ENCODE data around the gene LCTL. TPM values are rescaled to one million over a fixed set of nuclear protein-coding genes. Genes with fewer than 3 reads are reported as not detected.
"Not testable (repeated sequence)": the region's sequence is repeated elsewhere in the genome, so short reads cannot be mapped to it uniquely, and the experiment has no call there.

LCTL gene
- total RNA-seq, 1 experiment from 2014 or later = not detected

- DNase-seq (ENCODE audit: low read depth) = no peak
- in situ Hi-C loops (cut with HindIII; ENCODE audit: low pct_unique_long_range_greater_than_20kb, low sequenced_read_pairs) = no loop called here
Observed at GRCh38 chr15:66593219-66593780, 27.5 kb upstream of the LCTL start.

- DNase-seq (ENCODE audit: low read depth) = no peak
- in situ Hi-C loops (cut with HindIII; ENCODE audit: low pct_unique_long_range_greater_than_20kb, low sequenced_read_pairs) = no loop called here
Observed at GRCh38 chr15:66592505-66593218, 26.9 kb upstream of the LCTL start.

GRCh38 chr15:66591322-66591862, 25.6 kb upstream of the LCTL start:
- DNase-seq (ENCODE audit: low read depth) = no peak
- in situ Hi-C loops (cut with HindIII; ENCODE audit: low pct_unique_long_range_greater_than_20kb, low sequenced_read_pairs) = no loop called here

GRCh38 chr15:66590435-66590834, 24.6 kb upstream of the LCTL start:
- in situ Hi-C loops (cut with HindIII; ENCODE audit: low pct_unique_long_range_greater_than_20kb, low sequenced_read_pairs) = no loop called here
- no peak for DNase-seq (ENCODE audit: low read depth)

GRCh38 chr15:66589429-66589828, 23.6 kb upstream of the LCTL start:
- in situ Hi-C loops (cut with HindIII; ENCODE audit: low pct_unique_long_range_greater_than_20kb, low sequenced_read_pairs); DNase-seq (ENCODE audit: low read depth): not testable (repeated sequence)

GRCh38 chr15:66588971-66589370, 23.2 kb upstream of the LCTL start:
- in situ Hi-C loops (cut with HindIII; ENCODE audit: low pct_unique_long_range_greater_than_20kb, low sequenced_read_pairs) = no loop called here

GRCh38 chr15:66588537-66588936, 22.7 kb upstream of the LCTL start:
- DNase-seq (ENCODE audit: low read depth) = no peak
- in situ Hi-C loops (cut with HindIII; ENCODE audit: low pct_unique_long_range_greater_than_20kb, low sequenced_read_pairs) = no loop called here

More at GRCh38 chr15:66588971-66589370, 23.2 kb upstream of the LCTL start:
- DNase-seq (ENCODE audit: low read depth) = no peak

- in situ Hi-C loops (cut with HindIII; ENCODE audit: low pct_unique_long_range_greater_than_20kb, low sequenced_read_pairs) = no loop called here
- DNase-seq (ENCODE audit: low read depth) = no peak
Observed at GRCh38 chr15:66587749-66588148, 22.0 kb upstream of the LCTL start.

- no peak for DNase-seq (ENCODE audit: low read depth)
- in situ Hi-C loops (cut with HindIII; ENCODE audit: low pct_unique_long_range_greater_than_20kb, low sequenced_read_pairs) = no loop called here
Observed at GRCh38 chr15:66587020-66587419, 21.2 kb upstream of the LCTL start.

GRCh38 chr15:66586155-66586976, 20.6 kb upstream of the LCTL start:
- DNase-seq (ENCODE audit: low read depth) = no peak
- in situ Hi-C loops (cut with HindIII; ENCODE audit: low pct_unique_long_range_greater_than_20kb, low sequenced_read_pairs) = no loop called here

GRCh38 chr15:66581972-66582537, 16.3 kb upstream of the LCTL start:
- no peak for DNase-seq (ENCODE audit: low read depth)
- in situ Hi-C loops (cut with HindIII; ENCODE audit: low pct_unique_long_range_greater_than_20kb, low sequenced_read_pairs) = no loop called here

- in situ Hi-C loops (cut with HindIII; ENCODE audit: low pct_unique_long_range_greater_than_20kb, low sequenced_read_pairs) = no loop called here
- no peak for DNase-seq (ENCODE audit: low read depth)
Observed at GRCh38 chr15:66580643-66581042, 14.8 kb upstream of the LCTL start.

GRCh38 chr15:66578286-66578875, 12.6 kb upstream of the LCTL start:
- DNase-seq (ENCODE audit: low read depth) = no peak

GRCh38 chr15:66574596-66574950, 8.8 kb upstream of the LCTL start:
- in situ Hi-C loops (cut with HindIII; ENCODE audit: low pct_unique_long_range_greater_than_20kb, low sequenced_read_pairs) = no loop called here
- DNase-seq (ENCODE audit: low read depth) = no peak

More at GRCh38 chr15:66578286-66578875, 12.6 kb upstream of the LCTL start:
- in situ Hi-C loops (cut with HindIII; ENCODE audit: low pct_unique_long_range_greater_than_20kb, low sequenced_read_pairs) = no loop called here

GRCh38 chr15:66573719-66574595, 8.2 kb upstream of the LCTL start:
- in situ Hi-C loops (cut with HindIII; ENCODE audit: low pct_unique_long_range_greater_than_20kb, low sequenced_read_pairs) = no loop called here
- DNase-seq (ENCODE audit: low read depth) = no peak

GRCh38 chr15:66573348-66573718, 7.5 kb upstream of the LCTL start:
- in situ Hi-C loops (cut with HindIII; ENCODE audit: low pct_unique_long_range_greater_than_20kb, low sequenced_read_pairs) = no loop called here
- DNase-seq (ENCODE audit: low read depth) = no peak

- DNase-seq (ENCODE audit: low read depth) = no peak
- in situ Hi-C loops (cut with HindIII; ENCODE audit: low pct_unique_long_range_greater_than_20kb, low sequenced_read_pairs) = no loop called here
Observed at GRCh38 chr15:66572146-66572545, 6.3 kb upstream of the LCTL start.
